GM21381 (cell line): ENCODE measurements around the gene GRIN2C.

ENCODE experiments used
- ATAC-seq: cut with Tn5 transposase; IDR thresholded peaks from one replicate; pipeline ENCODE4 v1.9.1; 2021; ENCODE audit warnings: mild to moderate bottlenecking, moderate library complexity; ENCODE audit not compliant: unreplicated experiment

Gene GRIN2C

DNA sequence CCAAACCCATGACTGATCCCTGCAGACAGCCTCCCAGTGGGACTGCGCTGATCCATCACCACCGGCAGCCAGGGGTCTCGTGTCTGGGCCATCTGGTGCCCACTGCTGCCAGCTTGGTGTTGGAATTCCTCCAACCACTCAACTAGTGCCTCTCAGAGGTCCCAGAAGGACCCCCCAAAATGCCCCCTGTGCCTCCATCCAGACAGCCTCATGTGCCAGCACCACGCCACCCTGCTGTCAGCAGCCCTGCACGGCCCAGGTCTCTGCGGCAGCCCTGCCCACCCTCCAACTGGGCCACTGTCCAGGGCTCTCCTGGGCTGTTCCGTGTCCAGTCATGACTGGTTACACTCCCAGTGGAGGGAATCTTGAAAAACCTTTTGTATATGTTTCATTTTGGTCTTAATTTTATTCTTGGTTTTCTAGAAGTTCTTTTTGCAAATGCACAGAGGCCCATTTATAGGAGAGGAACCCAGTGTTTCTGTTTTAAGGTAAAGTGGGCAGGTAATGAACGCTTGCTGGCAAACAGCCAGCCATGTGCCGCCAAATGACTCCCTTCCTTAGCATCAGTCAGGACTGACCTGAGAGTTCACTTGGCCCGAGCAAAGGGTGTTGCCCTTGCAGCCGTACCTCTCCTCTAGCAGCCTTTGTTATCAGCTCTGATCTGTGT lies 34.6 kb downstream of the GRIN2C start:
- no peak for ATAC-seq

DNA sequence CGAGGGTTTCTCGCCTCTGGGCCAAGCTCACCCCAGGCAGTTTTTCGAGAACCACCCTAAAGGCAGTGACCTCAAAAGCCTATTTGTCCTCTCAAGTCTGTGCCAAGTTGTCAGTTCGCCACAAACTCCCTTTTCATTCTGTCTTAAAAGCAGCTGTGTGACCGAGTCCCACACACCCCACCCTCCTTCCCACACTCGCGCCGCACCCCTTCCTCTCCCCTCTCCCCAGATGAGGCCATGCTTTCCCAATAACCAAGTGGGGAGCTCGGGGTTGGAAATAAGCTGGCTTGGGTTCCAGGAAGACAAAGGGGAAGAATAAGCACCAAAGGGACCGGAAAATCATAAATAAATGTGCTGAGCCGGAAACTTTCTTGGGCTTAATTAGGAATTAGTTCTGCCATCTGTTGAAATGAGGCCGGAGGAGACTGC lies 36.7 kb downstream of the GRIN2C start:
- no peak for ATAC-seq

DNA sequence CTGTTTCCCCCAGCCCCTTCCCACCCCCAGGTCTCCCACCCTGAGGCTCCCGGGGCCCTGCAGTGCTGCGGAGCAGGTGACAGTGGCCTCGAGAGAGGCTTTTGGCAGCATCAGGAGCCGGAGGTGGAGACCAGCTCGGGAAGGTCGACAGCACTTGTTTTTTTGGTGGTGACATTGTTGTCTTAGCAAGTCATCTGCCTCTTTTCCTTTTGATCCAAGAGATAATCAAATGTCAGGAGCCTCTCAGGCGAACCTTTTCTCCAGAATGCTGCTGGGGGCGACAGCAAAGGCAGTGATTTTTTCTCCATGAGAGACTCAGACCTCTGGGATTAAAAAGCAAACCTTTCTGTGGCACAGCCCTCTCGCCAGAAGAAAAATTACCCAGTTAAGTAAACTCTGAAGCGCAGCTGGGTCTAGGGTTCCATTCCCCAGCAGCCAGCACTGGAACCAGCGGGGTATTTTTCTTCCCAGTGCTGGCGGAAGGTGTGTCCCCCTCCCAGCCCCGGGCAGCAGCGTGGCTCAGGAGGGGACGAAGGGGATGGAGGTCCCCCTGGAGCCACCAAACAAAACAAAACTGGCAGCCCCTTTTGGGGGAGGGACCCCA lies 37.2 kb downstream of the GRIN2C start:
- ATAC-seq, result no peak

- ATAC-seq, result no peak
Observed at GRCh38 chr17:74821655-74822334, 37.9 kb downstream of the GRIN2C start.

DNA sequence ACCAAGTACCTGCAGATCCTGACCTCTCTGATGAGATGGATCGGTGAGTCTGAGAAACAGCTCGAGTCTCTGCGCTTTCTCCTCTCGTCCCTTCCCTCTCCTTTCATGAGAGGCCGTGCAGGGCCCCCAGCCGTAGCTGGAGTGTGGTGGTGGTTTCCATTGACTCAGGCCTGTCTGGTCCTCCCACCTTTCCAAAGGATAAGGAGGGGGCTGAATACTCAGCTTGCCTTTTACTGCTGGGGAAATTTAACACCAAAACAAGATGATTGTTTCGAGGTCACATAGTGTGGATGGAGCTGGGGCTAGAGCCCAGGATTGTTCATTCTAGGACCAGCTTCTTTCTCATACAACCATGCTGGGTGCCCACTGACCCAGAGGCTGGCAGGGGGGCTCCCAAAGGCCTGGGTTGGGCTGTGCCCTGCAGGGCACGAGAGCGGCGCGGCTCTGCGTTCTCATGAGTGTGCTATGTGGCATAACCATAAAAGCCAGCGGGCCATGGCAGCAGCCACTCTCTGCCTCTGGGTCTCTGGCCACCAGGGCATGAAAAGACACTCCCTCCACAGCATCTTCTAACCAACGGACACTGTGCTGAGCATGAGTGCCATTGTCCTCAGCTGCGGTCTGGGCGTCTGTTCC lies 39.8 kb downstream of the GRIN2C start:
- no peak for ATAC-seq

- no peak for ATAC-seq
Observed at GRCh38 chr17:74818291-74818938, 41.3 kb downstream of the GRIN2C start.

- no peak for ATAC-seq
Observed at GRCh38 chr17:74816905-74817620, 42.6 kb downstream of the GRIN2C start.

DNA sequence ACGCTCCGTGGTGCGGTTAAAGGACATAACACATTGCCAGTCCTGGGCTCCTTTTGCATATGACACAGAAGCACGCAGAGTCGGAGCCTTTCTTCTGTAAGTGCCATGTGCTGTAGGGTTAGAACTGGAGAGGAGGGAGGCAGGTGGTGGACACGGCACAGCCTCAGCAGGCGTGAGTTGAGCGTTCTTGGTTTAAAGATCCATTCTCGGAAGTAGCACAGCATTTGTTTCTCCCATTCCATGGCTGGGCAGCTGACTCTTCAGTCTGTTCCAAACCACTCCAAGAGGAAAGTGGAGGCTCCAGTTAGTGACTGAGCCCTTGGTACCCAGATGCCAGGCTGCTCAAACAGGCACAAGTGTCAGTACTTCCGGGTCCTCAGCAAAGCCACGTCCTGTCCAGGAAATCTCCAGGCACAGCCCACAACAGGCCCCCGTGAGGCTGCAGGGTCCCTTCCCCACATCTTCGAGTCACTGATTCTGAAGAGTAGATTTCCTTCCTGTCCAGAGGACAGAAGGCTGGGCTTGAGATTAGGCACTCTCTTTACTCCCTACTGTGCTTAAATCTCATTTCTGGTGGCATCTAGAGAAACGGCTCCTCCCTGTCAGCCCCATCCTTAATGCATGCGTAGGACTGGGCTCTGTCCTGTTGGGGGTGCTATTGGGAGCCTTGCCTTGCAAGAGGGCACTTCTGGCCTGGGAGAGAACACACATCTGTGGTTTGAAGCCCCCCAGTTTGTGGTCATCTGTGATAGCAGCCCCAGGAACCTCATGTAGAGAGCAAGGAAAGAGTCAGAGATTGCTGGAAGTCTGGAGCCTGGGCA lies 43.9 kb downstream of the GRIN2C start:
- no peak for ATAC-seq

GRCh38 chr17:74815067-74815466 lies 44.6 kb downstream of the GRIN2C start:
- no peak for ATAC-seq

- ATAC-seq, result no peak
Observed at GRCh38 chr17:74814453-74814852, 45.2 kb downstream of the GRIN2C start.

DNA sequence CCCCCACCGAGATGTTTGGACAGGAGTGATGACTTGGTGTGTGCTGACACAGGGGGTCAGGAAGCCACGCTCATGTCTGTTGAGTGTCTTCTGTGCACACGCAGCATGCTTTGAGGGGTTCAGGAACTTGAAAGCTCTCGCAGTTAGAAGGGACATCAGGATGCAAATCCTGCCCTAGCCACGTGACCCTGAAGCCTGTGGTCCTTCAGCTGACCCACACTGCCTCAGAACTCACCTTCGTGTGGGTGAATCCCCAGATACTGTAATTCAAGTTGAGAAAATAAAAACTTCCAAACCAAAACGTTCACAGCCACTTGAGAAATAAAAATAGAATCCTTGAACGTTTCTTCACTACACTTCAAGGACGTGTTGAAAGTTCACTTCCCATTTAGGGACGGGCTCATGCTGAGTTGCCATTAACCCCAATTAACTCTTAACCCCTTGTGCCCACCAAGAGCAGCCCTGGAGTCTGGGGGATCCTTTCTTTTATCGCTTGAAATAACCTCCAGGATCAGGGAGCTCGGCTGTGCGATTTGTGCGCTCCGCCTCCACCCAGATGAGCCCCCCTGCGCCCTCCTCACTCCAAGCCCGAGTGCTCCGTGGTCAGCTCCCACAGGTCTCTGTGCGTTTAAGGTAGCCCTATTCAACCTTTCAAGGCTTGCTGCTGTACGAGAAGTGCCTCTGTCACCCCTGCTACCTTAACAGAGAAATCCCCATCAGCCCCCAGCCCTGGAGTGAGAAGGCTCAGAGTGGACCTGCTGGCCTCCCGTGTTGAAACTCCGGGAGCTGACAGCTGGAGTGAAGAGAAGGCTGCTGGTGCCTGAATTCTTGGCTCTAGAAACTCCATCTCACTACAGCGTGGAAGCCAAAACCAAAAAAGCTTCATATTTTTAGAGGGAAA lies 47.3 kb downstream of the GRIN2C start:
- no peak for ATAC-seq

GRCh38 chr17:74810699-74811485 lies 48.8 kb downstream of the GRIN2C start:
- ATAC-seq, result no peak

GRCh38 chr17:74808714-74809430 lies 50.8 kb downstream of the GRIN2C start:
- ATAC-seq, result no peak

GRCh38 chr17:74807925-74808324 lies 51.8 kb downstream of the GRIN2C start:
- no peak for ATAC-seq

DNA sequence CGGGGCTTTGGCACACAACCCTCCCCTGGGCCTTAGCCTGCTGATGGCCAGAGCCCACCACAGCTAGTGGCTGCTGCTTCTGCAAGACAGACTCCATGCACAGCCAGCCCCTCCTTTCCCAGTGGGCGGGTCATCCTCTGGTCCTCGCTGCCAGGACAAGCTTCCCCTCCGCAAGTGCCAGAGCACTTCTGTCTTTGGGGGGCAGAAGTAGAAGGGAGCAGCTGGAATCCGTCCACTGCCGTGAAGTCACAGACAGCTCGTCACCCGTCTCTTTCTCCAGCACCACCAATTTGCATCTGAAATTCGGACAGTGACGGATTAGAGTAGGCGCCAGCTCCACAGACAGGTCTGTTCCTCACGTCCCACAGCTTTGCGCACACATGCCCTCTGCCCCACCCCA lies 52.2 kb downstream of the GRIN2C start:
- no peak for ATAC-seq

DNA sequence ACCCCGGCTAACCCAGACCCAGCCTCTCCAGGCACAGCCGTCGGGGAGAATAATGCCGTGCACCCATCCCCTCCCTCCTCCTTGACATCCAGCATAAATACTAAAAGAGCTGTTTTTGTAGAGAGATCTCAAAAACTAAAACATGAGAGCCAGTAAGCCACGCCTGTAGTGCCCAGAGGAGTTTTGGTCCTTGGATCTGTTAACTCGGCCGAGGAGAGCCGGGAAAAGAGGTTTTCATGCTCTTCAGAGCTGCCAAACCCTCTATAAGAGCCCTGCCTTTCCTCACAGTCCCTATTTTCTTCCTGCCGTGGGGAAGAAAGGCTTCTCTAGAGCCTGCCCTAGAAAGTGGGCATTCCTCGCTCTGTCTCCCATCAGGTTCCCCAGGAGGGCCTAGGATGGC lies 53.4 kb downstream of the GRIN2C start:
- ATAC-seq, result no peak

DNA sequence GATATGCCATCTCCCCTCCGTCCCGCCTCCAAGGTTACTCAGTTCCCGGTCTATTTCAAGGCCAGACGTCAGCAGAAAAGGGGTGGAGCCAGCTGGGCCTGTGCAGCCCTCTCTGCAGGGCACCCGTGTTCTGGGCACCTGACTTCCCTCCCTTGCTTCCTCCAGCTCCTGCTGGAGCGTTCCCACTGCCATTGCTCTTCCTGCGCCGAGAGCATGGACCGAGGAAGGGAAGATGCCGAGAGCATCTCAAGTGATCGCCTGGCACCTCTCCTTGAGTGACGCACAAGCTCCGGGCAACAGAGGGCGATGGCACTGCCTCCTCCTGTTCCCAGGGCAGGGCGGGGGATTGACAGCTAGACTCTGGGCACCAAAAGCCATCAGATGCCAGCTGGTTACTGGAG lies 54.1 kb downstream of the GRIN2C start:
- ATAC-seq, result no peak
